HFF-Myc (cell line): Measurements from ENCODE around the gene TBX6.
"Not testable (repeated sequence)": the region's sequence is repeated elsewhere in the genome, so short reads cannot be mapped to it uniquely, and the experiment has no call there.

Source experiments
- DNase-seq: peaks from one replicate; pipeline ENCODE4 v3.0.0-alpha.2; 2011; ENCODE audit warnings: low read depth; ENCODE audit errors: extremely low read depth
- H3K4me3 ChIP-seq: replicated peaks from 2 replicates; pipeline ENCODE4 v1.5.1; 2011; ENCODE audit warnings: low read depth, mild to moderate bottlenecking, control low read depth, low read length
- TF ChIP-seq, protein P1 (sequence below): IDR thresholded peaks from 2 replicates; pipeline ENCODE4 v1.5.1; 2012; ENCODE audit warnings: mild to moderate bottlenecking, low read depth, low read length, control low read depth; ENCODE audit errors: missing control alignments

TBX6 gene

DNA sequence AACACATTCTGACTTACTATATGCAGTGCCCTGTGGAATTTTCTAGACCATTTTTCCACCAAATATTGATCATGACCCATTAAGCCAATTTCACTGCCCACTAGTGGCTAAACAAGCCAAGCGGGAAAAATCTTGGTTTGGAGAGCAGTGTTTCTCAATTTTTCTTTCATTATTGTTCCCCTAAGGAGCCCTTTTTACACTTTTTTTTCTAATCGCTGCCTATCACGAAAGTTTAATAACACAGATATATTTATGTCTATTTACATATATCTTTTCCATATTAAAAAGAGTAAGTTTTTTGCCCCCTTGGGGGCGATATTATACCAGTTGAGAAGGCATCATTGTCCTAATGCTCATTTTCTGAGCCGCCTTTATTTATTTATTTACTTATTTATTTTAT lies 49.9 kb downstream of the TBX6 start:
- H3K4me3 ChIP-seq = no peak overlapping the region

DNA sequence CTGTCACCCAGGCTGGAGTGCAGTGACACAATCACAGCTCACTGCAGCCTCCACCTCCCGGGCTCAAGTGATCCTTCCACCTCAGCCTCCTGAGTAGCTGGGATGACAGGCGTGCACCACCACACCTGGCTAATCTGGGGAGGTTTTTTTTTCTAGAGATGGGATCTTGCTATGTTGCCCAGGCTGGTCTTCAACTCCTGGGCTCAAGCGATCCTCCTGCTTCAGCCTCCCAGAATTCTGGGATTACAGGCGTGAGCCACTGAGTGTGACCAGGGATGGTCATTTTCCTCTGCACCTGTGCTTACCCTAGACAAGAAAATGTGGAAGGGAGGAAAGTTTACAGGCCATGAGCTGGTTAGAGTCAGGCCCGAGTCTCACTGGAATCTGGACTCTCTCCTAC lies 51.0 kb downstream of the TBX6 start:
- not testable (repeated sequence) for DNase-seq, H3K4me3 ChIP-seq

More for the DNA sequence above, 49.9 kb downstream of the TBX6 start:
- no peak for DNase-seq
- TF ChIP-seq, protein P1, sequence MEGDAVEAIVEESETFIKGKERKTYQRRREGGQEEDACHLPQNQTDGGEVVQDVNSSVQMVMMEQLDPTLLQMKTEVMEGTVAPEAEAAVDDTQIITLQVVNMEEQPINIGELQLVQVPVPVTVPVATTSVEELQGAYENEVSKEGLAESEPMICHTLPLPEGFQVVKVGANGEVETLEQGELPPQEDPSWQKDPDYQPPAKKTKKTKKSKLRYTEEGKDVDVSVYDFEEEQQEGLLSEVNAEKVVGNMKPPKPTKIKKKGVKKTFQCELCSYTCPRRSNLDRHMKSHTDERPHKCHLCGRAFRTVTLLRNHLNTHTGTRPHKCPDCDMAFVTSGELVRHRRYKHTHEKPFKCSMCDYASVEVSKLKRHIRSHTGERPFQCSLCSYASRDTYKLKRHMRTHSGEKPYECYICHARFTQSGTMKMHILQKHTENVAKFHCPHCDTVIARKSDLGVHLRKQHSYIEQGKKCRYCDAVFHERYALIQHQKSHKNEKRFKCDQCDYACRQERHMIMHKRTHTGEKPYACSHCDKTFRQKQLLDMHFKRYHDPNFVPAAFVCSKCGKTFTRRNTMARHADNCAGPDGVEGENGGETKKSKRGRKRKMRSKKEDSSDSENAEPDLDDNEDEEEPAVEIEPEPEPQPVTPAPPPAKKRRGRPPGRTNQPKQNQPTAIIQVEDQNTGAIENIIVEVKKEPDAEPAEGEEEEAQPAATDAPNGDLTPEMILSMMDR = peak; percentile 34

DNA sequence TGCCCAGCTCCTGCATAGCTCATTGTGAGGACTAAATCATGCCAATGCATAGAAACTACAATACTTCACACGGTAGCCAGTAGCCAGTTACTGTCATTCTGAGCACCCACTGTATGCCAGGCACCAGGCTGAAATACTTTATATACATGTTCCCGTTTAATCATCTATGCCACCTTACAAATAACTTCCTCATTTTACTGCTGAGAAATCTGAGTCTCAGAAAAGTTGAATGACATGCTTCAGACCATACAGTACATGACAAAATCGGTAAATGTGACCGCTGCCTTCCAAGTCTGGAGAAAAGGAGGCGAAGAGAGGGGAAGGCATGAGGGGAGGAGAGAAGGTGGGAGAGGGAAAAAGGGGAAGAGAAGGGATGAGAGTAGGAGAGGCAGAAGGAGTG lies 51.5 kb downstream of the TBX6 start:
- TF ChIP-seq, protein P1 = no peak
- no peak for DNase-seq

More for the DNA sequence above, 51.5 kb downstream of the TBX6 start:
- H3K4me3 ChIP-seq = no peak overlapping the region
